ENCODE measurements around the gene DPF3.

- TF ChIP-seq ZKSCAN8 (CRISPR knock-in tag; IDR thresholded peaks at IDR 0.05) = no peak
- no peak for TF ChIP-seq BCL6 (CRISPR knock-in tag; IDR thresholded peaks at IDR 0.05)
- no peak for TF ChIP-seq ZNF197 (CRISPR knock-in tag; IDR thresholded peaks at IDR 0.05; ENCODE audit: low read depth)
- TF ChIP-seq ZNF140 (CRISPR knock-in tag; IDR thresholded peaks at IDR 0.05) = no peak
- no peak for TF ChIP-seq NFIC (IDR thresholded peaks at IDR 0.05)
- TF ChIP-seq CREM (IDR thresholded peaks at IDR 0.05; ENCODE audit: low read depth) = no peak
- TF ChIP-seq ZBTB1 (CRISPR knock-in tag; IDR thresholded peaks at IDR 0.05; ENCODE audit: borderline replicate concordance, low read depth) = no peak
- no peak for TF ChIP-seq ZNF280B (CRISPR knock-in tag; IDR thresholded peaks at IDR 0.05)
- TF ChIP-seq, protein P1, sequence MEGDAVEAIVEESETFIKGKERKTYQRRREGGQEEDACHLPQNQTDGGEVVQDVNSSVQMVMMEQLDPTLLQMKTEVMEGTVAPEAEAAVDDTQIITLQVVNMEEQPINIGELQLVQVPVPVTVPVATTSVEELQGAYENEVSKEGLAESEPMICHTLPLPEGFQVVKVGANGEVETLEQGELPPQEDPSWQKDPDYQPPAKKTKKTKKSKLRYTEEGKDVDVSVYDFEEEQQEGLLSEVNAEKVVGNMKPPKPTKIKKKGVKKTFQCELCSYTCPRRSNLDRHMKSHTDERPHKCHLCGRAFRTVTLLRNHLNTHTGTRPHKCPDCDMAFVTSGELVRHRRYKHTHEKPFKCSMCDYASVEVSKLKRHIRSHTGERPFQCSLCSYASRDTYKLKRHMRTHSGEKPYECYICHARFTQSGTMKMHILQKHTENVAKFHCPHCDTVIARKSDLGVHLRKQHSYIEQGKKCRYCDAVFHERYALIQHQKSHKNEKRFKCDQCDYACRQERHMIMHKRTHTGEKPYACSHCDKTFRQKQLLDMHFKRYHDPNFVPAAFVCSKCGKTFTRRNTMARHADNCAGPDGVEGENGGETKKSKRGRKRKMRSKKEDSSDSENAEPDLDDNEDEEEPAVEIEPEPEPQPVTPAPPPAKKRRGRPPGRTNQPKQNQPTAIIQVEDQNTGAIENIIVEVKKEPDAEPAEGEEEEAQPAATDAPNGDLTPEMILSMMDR (IDR thresholded peaks at IDR 0.05 in 2 of 3, conservative IDR thresholded peaks at IDR 0.05 in 1 of 3; ENCODE audit: insufficient read depth in 2 of 3, low read depth in 1 of 3, low read length in 3 of 3) = no peak
- TF ChIP-seq, protein P2, sequence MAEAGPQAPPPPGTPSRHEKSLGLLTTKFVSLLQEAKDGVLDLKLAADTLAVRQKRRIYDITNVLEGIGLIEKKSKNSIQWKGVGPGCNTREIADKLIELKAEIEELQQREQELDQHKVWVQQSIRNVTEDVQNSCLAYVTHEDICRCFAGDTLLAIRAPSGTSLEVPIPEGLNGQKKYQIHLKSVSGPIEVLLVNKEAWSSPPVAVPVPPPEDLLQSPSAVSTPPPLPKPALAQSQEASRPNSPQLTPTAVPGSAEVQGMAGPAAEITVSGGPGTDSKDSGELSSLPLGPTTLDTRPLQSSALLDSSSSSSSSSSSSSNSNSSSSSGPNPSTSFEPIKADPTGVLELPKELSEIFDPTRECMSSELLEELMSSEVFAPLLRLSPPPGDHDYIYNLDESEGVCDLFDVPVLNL (CRISPR knock-in tag; IDR thresholded peaks at IDR 0.05; ENCODE audit: low read depth) = no peak
- no peak for TF ChIP-seq CC2D1A (IDR thresholded peaks at IDR 0.05)
- no peak for TF ChIP-seq ZNF239 (CRISPR knock-in tag; IDR thresholded peaks at IDR 0.05)
Measured at GRCh38 chr14:72881543-72881942, 12.4 kb downstream of the DPF3 start.

Measured in K562 (cell line).